ENCODE results near the gene RNF130.

DNA sequence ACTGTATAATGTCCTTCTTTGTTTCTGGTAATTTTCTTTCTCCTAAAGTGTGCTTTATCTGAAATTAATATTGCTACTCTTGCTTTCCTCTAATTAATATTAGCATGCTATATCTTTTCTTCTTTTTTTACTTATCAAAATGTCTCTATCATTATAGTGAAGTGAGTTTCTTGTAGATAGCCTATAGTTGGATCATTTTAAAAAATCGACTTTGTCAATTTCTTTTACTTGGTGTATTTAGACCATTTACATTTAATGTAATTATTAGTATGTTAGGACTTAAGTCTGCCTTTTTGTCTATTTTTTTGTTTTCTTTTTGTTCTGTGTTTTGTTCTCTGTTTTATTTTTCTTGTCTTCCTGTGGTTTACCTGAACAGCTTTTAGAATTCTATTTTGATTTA is 35.4 kb upstream of the RNF130 start:
- TF ChIP-seq, protein P1, sequence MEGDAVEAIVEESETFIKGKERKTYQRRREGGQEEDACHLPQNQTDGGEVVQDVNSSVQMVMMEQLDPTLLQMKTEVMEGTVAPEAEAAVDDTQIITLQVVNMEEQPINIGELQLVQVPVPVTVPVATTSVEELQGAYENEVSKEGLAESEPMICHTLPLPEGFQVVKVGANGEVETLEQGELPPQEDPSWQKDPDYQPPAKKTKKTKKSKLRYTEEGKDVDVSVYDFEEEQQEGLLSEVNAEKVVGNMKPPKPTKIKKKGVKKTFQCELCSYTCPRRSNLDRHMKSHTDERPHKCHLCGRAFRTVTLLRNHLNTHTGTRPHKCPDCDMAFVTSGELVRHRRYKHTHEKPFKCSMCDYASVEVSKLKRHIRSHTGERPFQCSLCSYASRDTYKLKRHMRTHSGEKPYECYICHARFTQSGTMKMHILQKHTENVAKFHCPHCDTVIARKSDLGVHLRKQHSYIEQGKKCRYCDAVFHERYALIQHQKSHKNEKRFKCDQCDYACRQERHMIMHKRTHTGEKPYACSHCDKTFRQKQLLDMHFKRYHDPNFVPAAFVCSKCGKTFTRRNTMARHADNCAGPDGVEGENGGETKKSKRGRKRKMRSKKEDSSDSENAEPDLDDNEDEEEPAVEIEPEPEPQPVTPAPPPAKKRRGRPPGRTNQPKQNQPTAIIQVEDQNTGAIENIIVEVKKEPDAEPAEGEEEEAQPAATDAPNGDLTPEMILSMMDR (IDR thresholded peaks at IDR 0.05), result no peak
- TF ChIP-seq POLR2AphosphoS5 (IDR thresholded peaks at IDR 0.05), result no peak

Measured in prostate gland (tissue), 2 donors.